IMR-90 (cell line): ENCODE results near the gene SLC6A6. TPM values are rescaled to one million over a fixed set of nuclear protein-coding genes. Genes with fewer than 3 reads are reported as not detected.
A peak's percentile ranks its signal among the peaks of the same experiment; 100 is the strongest.

Experiments used
- ATAC-seq: fragments of 200-7000 bp; cut with Tn5 transposase; 2 replicates; pipeline ENCODE4 v1.9.1; 2020; ENCODE audit warnings: low read depth, mild to moderate bottlenecking, moderate library complexity
- BruUV-seq: library from RNA; stranded (reverse); fragments of 400-500 nt; replicated peaks from 2 replicates; lab custom pipeline; 2021; lab: Mats Ljungman, UMichigan
- CTCF ChIA-PET: fragments of 300-600 bp; formaldehyde crosslinking; extraction: SDS; loops from one replicate; lab custom pipeline; 2021; ENCODE audit warnings: antibody characterized with exemption; lab: Yijun Ruan, JAX
- POLR2A ChIA-PET: fragments of 300-600 bp; sonication (Branson Sonifier 250); formaldehyde crosslinking; loops from one replicate; lab custom pipeline; 2022; ENCODE audit warnings: antibody characterized with exemption; ENCODE audit not compliant: unreplicated experiment; lab: Charles Lee
- DNase-seq: peaks from one replicate; pipeline ENCODE4 v3.0.0; 2013
- H2AFZ ChIP-seq: replicated peaks from 2 replicates; pipeline ENCODE3; 2013; ENCODE audit warnings: low read length, mild to moderate bottlenecking; ENCODE audit not compliant: poor library complexity
- H2AK5ac ChIP-seq: 2 replicates; pipeline ENCODE4 v1.6.1; 2013; ENCODE audit warnings: low read depth, low read length, inconsistent platforms
- H2AK9ac ChIP-seq: replicated peaks from 2 replicates; pipeline ENCODE3; 2013; ENCODE audit warnings: mild to moderate bottlenecking, low read depth, low read length, moderate library complexity; ENCODE audit not compliant: poor library complexity
- H2BK120ac ChIP-seq: 2 replicates; pipeline ENCODE4 v1.6.1; 2013; ENCODE audit warnings: low read depth, low read length, inconsistent platforms
- H2BK15ac ChIP-seq: 3 replicates; pipeline ENCODE4 v1.6.1; 2013; ENCODE audit warnings: low read depth, low read length, inconsistent platforms
- H2BK20ac ChIP-seq: 2 replicates; pipeline ENCODE4 v1.6.1; 2013; ENCODE audit warnings: low read depth, mild to moderate bottlenecking, inconsistent platforms, low read length, moderate library complexity
- H2BK5ac ChIP-seq: 2 replicates; pipeline ENCODE4 v1.6.1; 2013; ENCODE audit warnings: mild to moderate bottlenecking, low read depth, low read length, inconsistent platforms; ENCODE audit not compliant: poor library complexity, severe bottlenecking
- H3K14ac ChIP-seq: replicated peaks from 2 replicates; pipeline ENCODE4 v1.6.1; 2013; ENCODE audit warnings: low read depth, low read length, inconsistent platforms
- H3K18ac ChIP-seq: 2 replicates; pipeline ENCODE4 v1.6.1; 2013; ENCODE audit warnings: low read depth, low read length, control low read depth
- H3K23ac ChIP-seq: 2 replicates; pipeline ENCODE4 v1.6.1; 2013; ENCODE audit warnings: low read depth, low read length, inconsistent platforms
- H3K27ac ChIP-seq: 2 replicates; pipeline ENCODE4 v1.5.1; 2013; ENCODE audit warnings: mild to moderate bottlenecking, control low read depth, low read length; ENCODE audit not compliant: insufficient read depth
- H3K27me3 ChIP-seq: 2 replicates; pipeline ENCODE4 v1.6.1; 2013; ENCODE audit warnings: low read length; ENCODE audit not compliant: control insufficient read depth, insufficient read depth
- H3K36me3 ChIP-seq: 2 replicates; pipeline ENCODE4 v1.6.1; 2013; ENCODE audit warnings: low read length, mixed read lengths; ENCODE audit not compliant: control insufficient read depth, insufficient read depth
- H3K4ac ChIP-seq: 2 replicates; pipeline ENCODE4 v1.6.1; 2013; ENCODE audit warnings: low read depth, low read length, inconsistent platforms
- H3K4me1 ChIP-seq: 2 replicates; pipeline ENCODE4 v1.6.1; 2013; ENCODE audit warnings: low read length, mixed read lengths; ENCODE audit not compliant: control insufficient read depth, insufficient read depth
- H3K4me2 ChIP-seq: 2 replicates; pipeline ENCODE4 v1.6.1; 2013; ENCODE audit warnings: low read depth, mild to moderate bottlenecking, control low read depth, low read length, moderate library complexity
- H3K4me3 ChIP-seq: 2 replicates; pipeline ENCODE4 v1.5.1; 2013; ENCODE audit warnings: low read depth, mild to moderate bottlenecking, control low read depth, low read length, moderate library complexity; ENCODE audit not compliant: insufficient read depth
- H3K56ac ChIP-seq: 2 replicates; pipeline ENCODE4 v1.6.1; 2013; ENCODE audit warnings: low read length, inconsistent platforms; ENCODE audit not compliant: insufficient read depth; ENCODE audit errors: extremely low read depth
- H3K79me1 ChIP-seq, 2 experiments: 2 replicates each; pipeline ENCODE4 v1.6.1; 2013; ENCODE audit warnings: low read length in 2 of 2, inconsistent platforms in 1 of 2, low read depth in 1 of 2
- H3K9ac ChIP-seq: 2 replicates; pipeline ENCODE4 v1.6.1; 2013; ENCODE audit warnings: low read depth, low read length, control low read depth
- H3K9me1 ChIP-seq: 2 replicates; pipeline ENCODE4 v1.6.1; 2013; ENCODE audit warnings: low read length, inconsistent platforms; ENCODE audit not compliant: insufficient read depth
- H3K9me3 ChIP-seq: 2 replicates; pipeline ENCODE4 v1.6.1; 2013; ENCODE audit warnings: low read length; ENCODE audit not compliant: control insufficient read depth, insufficient read depth
- H4K20me1 ChIP-seq: 2 replicates; pipeline ENCODE4 v1.6.1; 2013; ENCODE audit warnings: low read length, inconsistent platforms; ENCODE audit not compliant: insufficient read depth
- H4K5ac ChIP-seq: 2 replicates; pipeline ENCODE4 v1.6.1; 2013; ENCODE audit warnings: mild to moderate bottlenecking, low read depth, low read length, control low read depth
- H4K8ac ChIP-seq, 2 experiments: 2 replicates each; pipeline ENCODE4 v1.6.1; 2013; ENCODE audit warnings: low read depth in 2 of 2, low read length in 2 of 2, control low read depth in 1 of 2, inconsistent platforms in 1 of 2
- H4K91ac ChIP-seq: 2 replicates; pipeline ENCODE4 v1.6.1; 2013; ENCODE audit warnings: low read depth, low read length, inconsistent platforms; ENCODE audit not compliant: insufficient read depth
- MAZ ChIP-seq: IDR thresholded peaks from 2 replicates; pipeline ENCODE4 v1.6.1; 2012; ENCODE audit warnings: low read depth, mild to moderate bottlenecking, low read length, improper control_type of control experiment, moderate library complexity, borderline replicate concordance
- POLR2A ChIP-seq: IDR thresholded peaks from 2 replicates; pipeline ENCODE4 v1.6.1; 2012; ENCODE audit warnings: mild to moderate bottlenecking, low read depth, low read length
- RCOR1 ChIP-seq: IDR thresholded peaks from 2 replicates; pipeline ENCODE4 v1.6.1; 2012; ENCODE audit warnings: mild to moderate bottlenecking, low read length, improper control_type of control experiment; ENCODE audit not compliant: insufficient replicate concordance
- WGBS, 2 experiments: methylation state at CpG; one replicate each; pipeline versions ENCODE4 v1.1.5 to v1.1.7; 2013; ENCODE audit warnings: missing lambda C conversion rate in 2 of 2; ENCODE audit not compliant: insufficient read length in 1 of 2; ENCODE audit errors: extremely low coverage in 2 of 2; 5-methylcytosine and 5-hydroxymethylcytosine counted together
- dilution Hi-C: fragments of 300-500 bp; cut with HindIII; formaldehyde crosslinking; loops from one replicate; pipeline ENCODE4 v1.14.3; 2018; ENCODE audit warnings: low sequenced_read_pairs; ENCODE audit not compliant: unreplicated experiment
- in situ Hi-C: fragments of 300-500 bp; cut with MboI; formaldehyde crosslinking; loops from 3 replicates; pipeline ENCODE4 v1.14.3; 2019; ENCODE audit warnings: low sequenced_read_pairs, inconsistent platforms, mixed read lengths
- intact Hi-C: fragments of 100-400 bp; cut with micrococcal nuclease; formaldehyde crosslinking; loops from 2 replicates; pipeline ENCODE4 v1.10.0; 2022
- polyA plus RNA-seq, 3 experiments: library from polyadenylated mRNA; depleted of rRNA; stranded (reverse); fragments of >200 nt; gene quantifications; 2 replicates each; pipeline ENCODE4 v1.2.3, GENCODE V29; 2012; ENCODE audit warnings: low replicate concordance in 1 of 3
- total RNA-seq: library from RNA; depleted of rRNA; stranded (reverse); fragments of >200 nt; gene quantifications from 2 replicates; pipeline ENCODE4 v1.2.3, GENCODE V29; 2012

Gene SLC6A6
- total and polyA plus RNA-seq, 2 of the 4 experiments (the other 2 are of a cell fraction) = 29.9 to 39.4 TPM

GRCh38 chr3:14360123-14360881 lies 42.1 kb upstream of the SLC6A6 start:
- Histone ChIP-seq H2BK120ac (peak overlapping the region; percentile 98), H3K4me1 (peaks cover 29% of the 10 kb centered on the region), H4K5ac (peak overlapping the region; percentile 45), H2BK15ac (peak overlapping the region; percentile 13; the same call in 1 of the 3 replicates), H2BK20ac (peak overlapping the region; percentile 91), H3K9ac (no peak overlapping the region), H3K27ac (no peak overlapping the region), H3K27me3 (no peaks in the 10 kb centered on the region; the same call in 1 of the 2 replicates), H2AK9ac (peak overlapping the region; percentile 71), H3K9me1 (peaks cover 23% of the 10 kb centered on the region), H3K56ac (no peak overlapping the region; the same call in 1 of the 2 replicates), H2AK5ac (peak overlapping the region; percentile 95), H3K4me2 (0 out of 2 replicates have a peak overlapping the region, but pooled peaks have one; percentile 3), H3K79me1 (no peaks in the 10 kb centered on the region), H3K14ac (peak overlapping the region; percentile 90), H2BK5ac (peak overlapping the region; percentile 10), H3K9me3 (no peaks in the 10 kb centered on the region), H3K23ac (peak overlapping the region; percentile 63; the same call in 1 of the 2 replicates), H3K36me3 (no peaks in the 10 kb centered on the region), H2AFZ (peak overlapping the region; percentile 53), H4K8ac (peak overlapping the region in 1 of 2 experiments; percentile 80; a peak in 2 of 4 replicates), H3K4me3 (no peak overlapping the region), H3K4ac (peak overlapping the region; percentile 97), H3K18ac (peak overlapping the region; percentile 39), H4K91ac (peak overlapping the region; percentile 92), H4K20me1 (no peaks in the 10 kb centered on the region)
- TF ChIP-seq RCOR1 = peak; percentile 86
- TF ChIP-seq MAZ = 0 out of 2 replicates have a peak, but pooled peaks have one; percentile 14
- no peak for TF ChIP-seq POLR2A
- intact Hi-C loops = no loop called here
- in situ Hi-C loops = no loop called here
- WGBS, 2 experiments = no CpG with 5 or more reads among the region's 14 CpGs
- ChIA-PET POLR2A (no interaction called here), CTCF (no interaction called here)
- BruUV-seq = no TSS peak
- dilution Hi-C loops = no loop called here
- ATAC-seq (peak; percentile 53), DNase-seq (peak; percentile 62)
